HG02973 (cell line): ENCODE results near the gene GRK4.
"Not testable (repeated sequence)": the region's sequence is repeated elsewhere in the genome, so short reads cannot be mapped to it uniquely, and the experiment has no call there.

ENCODE experiments used
- ATAC-seq: cut with Tn5 transposase; IDR thresholded peaks from one replicate; pipeline ENCODE4 v1.9.1; 2021; ENCODE audit warnings: moderate library complexity; ENCODE audit not compliant: unreplicated experiment

GRK4 gene

GRCh38 chr4:2963175-2963965 is at the start of gene GRK4, which contains the start of gene NOP14:
GRK4 (plus strand) TSS chr4:2963571; CDS start chr4:2964071, 500 bp downstream.
NOP14 (minus strand) TSS chr4:2963406; CDS start chr4:2963319, 87 bp downstream.
- peak; percentile 87 for ATAC-seq

GRCh38 chr4:2914256-2915126 is 48.9 kb upstream of the GRK4 start:
- no peak for ATAC-seq

GRCh38 chr4:2915789-2916188 is 47.6 kb upstream of the GRK4 start:
- ATAC-seq: no peak

- ATAC-seq: not testable (repeated sequence)
These were observed 46.7 kb upstream of the GRK4 start for GRCh38 chr4:2916696-2917095.

- ATAC-seq: not testable (repeated sequence)
These were observed 45.1 kb upstream of the GRK4 start for GRCh38 chr4:2918300-2918699.

- ATAC-seq: not testable (repeated sequence)
These were observed 44.7 kb upstream of the GRK4 start for GRCh38 chr4:2918714-2919113.

GRCh38 chr4:2922453-2923101 is 40.8 kb upstream of the GRK4 start:
- not testable (repeated sequence) for ATAC-seq

GRCh38 chr4:2923141-2923551 is 40.2 kb upstream of the GRK4 start:
- ATAC-seq: no peak

- no peak for ATAC-seq
These were observed 39.6 kb upstream of the GRK4 start for GRCh38 chr4:2923668-2924173.

GRCh38 chr4:2924286-2924685 is 39.1 kb upstream of the GRK4 start:
- no peak for ATAC-seq

GRCh38 chr4:2924765-2925301 is 38.5 kb upstream of the GRK4 start:
- ATAC-seq: no peak

GRCh38 chr4:2925496-2925895 is 37.9 kb upstream of the GRK4 start:
- ATAC-seq: no peak

GRCh38 chr4:2925931-2926860 is 37.2 kb upstream of the GRK4 start:
- no peak for ATAC-seq

- ATAC-seq: no peak
These were observed 36.2 kb upstream of the GRK4 start for GRCh38 chr4:2927016-2927695.

GRCh38 chr4:2927696-2928075 is 35.7 kb upstream of the GRK4 start:
- no peak for ATAC-seq

GRCh38 chr4:2928242-2929176 is 34.9 kb upstream of the GRK4 start:
- no peak for ATAC-seq

GRCh38 chr4:2929469-2929868 is 33.9 kb upstream of the GRK4 start:
- ATAC-seq: no peak

GRCh38 chr4:2930135-2930757 is 33.1 kb upstream of the GRK4 start:
- ATAC-seq: no peak
